GM18519 (cell line): ENCODE results near the gene PRR5L.
A peak's percentile ranks its signal among the peaks of the same experiment; 100 is the strongest.
"Not testable (repeated sequence)": the region's sequence is repeated elsewhere in the genome, so short reads cannot be mapped to it uniquely, and the experiment has no call there.

Experiments used
- ATAC-seq: cut with Tn5 transposase; IDR thresholded peaks from one replicate; pipeline ENCODE4 v1.9.1; 2021; ENCODE audit warnings: mild to moderate bottlenecking, moderate library complexity; ENCODE audit not compliant: unreplicated experiment, low FRiP score

PRR5L gene

DNA sequence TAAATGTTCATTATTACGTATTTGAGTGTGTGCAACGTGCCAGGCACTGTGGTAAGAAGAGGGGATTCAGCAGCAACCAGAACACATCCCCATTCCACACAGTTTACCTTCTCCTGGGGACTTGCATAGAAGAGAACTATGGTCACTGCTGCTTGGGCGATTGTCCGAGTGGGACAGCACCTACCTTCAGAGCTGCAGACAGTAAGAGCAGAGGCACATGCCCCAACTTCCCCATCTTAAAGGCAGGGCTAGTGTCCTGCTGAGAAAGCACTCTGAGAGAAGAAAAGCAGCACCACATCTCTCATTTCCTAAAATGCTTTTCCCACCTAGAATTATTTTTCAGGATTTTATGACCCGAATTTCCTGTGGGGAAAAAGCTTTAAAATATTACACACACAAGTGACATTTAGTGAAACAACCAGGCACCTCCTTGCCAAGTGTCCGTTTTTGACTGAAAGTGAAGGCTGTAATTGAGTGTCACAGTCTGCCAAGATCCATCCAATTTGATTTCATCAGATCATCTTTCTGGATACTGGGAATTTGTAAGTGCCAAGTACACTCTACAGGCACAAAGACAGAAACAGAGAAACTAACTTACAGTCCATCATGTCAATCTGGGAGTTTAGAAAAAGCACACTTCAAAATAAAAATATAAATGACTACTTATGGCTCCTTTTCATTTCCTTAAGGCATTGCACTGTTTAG, 189.4 kb downstream of the PRR5L start:
- ATAC-seq: no peak

DNA sequence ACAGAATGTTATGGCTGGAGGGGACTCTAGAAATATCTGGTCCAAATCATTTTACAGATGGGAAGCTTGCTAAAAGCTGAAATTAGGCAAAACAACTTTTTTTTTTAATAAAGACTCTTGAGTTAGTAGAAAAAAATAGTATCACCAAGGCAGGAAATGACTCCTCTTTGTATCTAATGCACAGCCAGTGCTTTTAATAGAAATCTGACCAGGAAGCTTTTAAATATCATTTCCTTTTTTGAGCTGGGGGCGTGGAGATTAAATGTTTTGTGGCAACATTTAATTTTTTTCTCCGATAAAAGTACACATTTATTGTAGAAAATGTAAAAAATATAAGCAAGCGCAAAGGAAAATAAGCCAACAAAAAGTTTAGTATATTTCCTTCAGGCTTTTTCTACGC, 191.5 kb downstream of the PRR5L start:
- no peak for ATAC-seq

DNA sequence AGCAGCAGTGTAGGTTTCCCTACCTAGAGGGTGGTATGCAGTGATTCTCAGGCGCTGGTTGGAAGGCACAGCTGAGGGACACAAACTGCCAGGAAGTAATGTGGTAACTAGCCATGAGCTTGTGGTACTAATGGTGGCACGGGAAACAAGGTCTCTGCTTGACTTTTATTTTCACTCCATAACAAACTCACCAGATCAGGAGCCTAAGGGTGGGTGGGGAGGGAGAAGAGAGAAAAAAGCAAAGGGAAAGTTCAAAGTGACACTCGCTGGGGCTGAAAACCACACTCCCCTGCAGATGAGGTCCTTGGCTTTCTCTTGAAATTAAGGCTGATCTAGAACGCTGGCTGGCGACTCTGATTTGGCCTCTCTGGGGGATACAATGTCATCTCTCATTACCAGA, 192.0 kb downstream of the PRR5L start:
- no peak for ATAC-seq

DNA sequence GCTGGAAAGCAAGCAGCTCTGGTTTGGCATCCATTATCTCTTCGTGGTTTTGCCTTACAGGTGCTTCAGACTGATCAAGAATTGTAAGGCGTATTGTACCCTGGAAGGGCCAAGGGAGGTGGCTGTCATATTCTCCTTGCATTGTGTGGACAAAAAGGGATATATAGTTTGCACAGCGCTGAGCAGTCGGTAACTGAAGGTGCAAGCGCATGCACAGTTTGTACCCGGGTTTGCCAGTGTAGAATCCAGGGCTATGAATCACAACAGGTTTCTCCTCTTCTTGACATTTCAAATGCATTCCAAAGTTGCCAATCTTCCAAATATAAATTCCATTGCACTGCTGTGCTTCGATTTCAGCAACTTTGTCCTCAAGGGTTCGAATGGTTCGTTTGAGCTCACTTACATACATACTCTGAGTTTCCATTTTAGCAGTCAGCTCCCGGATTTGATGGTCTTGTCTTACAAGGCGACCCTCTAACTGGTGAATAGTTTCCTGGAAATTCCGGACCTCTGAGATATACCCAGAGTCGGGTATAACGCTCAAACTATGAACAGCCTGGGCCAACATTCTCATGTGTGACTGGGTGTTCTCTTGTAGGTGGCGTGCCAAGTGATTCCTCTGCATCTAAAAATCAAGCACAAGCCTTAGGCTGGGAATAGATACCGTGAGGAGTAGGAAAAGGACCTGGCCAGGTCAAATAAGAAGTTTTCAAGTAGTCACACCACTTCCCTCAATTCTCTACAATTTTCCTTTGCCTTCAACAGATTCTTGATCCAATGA, 194.1 kb downstream of the PRR5L start:
- no peak for ATAC-seq

DNA sequence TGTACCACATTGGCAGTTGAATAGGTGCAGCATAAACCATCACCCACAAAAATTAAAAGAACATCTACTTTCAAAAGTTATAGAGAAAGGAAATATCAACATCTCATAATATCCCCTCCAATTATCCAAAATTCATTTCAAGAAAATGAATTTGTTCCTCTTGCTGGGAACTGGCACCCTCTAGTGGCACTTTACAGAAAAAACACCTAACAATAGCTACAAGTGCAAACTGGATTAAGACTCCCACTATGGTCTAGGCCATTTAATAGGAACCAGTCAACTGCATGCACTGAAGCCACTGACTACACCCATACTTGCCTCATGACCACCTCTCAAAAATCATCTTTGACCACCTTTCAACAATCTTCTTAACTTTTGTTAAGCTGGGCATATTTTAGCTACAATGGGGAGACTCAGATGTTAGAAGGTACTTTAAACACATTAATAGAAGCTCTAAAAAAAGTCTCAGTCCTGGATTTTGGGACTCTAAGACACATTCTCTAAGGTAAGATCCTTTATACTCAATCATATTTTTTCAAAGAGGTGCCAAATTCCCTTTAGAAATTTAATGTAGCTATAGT, 196.7 kb downstream of the PRR5L start:
- no peak for ATAC-seq

DNA sequence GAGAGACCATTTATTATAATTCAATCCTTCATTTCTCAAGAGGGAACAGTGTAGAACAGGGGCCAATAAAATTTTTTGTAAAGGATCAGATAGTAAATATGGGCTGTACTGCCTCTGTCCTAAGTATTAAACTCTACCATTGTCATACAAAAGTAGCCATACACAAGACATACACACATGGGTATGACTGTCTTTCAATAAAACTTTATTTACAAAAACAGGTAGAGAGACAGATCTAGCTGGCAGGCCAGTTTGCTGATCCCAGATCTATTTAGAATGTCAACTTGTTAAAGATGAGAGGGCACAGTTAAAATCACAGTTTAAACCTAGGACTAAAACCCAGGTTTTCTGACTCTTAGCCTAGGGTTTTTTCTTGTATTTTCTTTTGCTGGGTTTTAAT, 197.2 kb downstream of the PRR5L start:
- ATAC-seq: no peak

DNA sequence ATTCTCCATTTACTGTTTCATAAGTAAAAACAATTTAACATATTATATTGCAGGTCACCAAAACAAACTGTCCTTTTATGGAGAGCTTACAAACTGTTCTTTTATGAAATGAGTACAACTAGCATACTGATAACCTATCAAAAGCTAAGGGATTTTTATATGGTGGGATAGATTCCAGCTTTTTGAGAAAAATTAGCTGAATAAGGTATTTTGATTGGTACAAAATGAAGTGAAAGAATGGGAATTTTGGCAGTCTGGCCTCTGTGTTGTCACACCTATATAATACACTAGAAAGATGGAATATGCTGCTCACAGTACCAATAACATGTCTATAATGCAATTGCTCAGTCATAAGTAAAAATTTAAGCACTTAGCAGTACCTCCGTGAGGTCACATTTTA, 202.6 kb downstream of the PRR5L start:
- ATAC-seq: no peak

DNA sequence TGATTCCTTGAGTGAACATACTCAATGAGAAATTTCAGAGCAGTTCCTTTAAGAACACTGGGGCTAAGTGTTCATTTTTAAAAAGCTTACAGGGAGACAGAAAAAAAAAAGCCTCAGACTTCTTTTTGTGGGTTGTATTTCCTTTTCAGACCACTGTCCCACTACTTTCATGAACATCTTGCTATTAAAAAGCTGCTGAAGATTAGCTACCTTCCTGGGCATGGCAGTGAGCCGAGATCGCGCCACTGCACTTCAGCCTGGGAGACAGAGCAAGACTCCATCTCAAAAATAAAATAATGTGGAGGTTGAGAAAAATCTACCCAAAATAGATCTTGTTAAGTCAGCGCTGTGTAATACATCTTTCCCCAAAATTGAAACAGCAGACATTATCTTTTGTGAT, 203.2 kb downstream of the PRR5L start:
- no peak for ATAC-seq

DNA sequence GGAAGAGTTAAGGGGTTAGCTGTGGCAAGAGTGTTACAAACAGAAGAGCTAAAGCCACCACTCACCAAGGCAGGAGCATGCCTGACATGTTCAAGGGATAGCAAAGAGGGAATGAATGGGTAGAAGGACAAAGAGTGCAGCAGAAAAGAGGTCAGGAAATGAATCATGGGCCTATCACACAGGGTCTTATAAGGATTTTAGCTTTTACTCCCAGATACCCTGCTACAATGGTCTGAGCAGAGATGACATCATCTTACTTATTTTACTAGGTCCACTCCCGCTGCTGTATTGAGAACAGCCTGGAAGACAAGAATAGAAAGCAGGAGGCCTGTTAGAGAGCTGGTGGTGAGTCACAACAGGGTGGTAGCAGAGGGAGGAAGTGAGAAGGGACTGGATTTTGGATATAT, 204.2 kb downstream of the PRR5L start:
- ATAC-seq: peak; percentile 89

DNA sequence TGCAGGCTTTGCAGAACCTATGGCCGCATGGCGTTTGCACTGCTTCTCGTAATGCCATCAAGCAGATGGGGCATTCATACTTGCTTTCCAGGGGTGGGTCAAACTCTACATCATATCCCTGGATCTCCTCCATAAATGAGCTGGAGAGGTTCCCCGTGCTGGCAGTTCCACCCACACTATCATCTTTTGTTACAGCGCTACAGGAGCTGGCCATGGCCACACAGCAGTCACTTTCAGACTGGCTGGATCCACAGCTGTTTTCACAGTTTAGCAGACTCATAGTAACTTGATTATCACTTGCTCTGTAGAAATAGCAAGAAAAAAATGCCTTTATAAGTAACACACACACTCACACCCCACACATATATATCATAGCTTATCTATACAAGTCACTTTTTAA, 205.1 kb downstream of the PRR5L start:
- no peak for ATAC-seq

DNA sequence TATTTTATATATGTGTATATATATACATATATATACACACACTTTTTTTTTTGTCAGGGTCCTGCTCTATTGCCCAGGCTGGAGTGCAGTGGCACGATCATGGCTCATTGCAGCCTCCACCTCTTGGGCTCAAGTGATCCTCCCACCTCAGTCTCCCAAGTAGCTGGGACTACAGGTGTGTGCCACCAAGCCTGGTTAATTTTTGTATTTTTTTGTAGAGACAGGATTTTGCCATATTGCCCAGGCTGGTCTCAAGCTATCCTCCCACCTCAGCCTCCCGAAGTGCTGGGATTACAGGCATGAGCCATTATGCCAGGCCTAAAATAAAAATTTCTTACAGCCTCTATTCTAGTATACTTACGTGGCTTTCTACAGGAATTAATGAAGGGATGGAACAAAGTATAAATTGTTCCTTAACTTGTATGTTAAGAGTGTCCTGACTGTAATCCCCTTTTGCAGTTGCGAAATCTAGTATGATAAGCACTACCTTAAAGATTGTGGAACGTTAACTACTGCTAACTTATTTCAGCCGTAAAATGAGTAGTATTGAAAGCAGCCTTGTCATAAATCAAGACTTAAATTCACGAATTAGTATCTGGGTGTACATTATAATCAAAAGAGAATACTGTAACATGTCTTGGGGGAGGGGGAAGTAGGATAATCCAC, 211.9 kb downstream of the PRR5L start:
- no peak for ATAC-seq

DNA sequence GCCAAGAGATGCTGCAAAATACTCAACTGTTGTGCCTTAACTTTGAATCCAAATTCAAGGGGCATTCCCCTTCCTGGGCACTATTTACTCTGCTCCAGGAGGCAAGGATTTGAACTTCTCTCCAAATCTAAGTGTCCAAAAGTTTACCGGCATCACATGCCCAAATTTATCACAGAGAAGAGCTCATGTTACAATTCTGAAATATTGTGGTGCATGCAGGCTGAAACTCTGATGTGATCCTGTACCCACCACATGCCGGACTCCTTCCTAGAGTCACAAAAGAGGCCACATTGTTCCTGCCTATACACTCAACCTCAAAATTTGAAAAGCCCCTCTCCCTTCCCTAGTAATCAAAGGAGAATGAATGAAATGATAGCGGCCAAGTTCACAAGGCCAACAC, 212.7 kb downstream of the PRR5L start:
- no peak for ATAC-seq

DNA sequence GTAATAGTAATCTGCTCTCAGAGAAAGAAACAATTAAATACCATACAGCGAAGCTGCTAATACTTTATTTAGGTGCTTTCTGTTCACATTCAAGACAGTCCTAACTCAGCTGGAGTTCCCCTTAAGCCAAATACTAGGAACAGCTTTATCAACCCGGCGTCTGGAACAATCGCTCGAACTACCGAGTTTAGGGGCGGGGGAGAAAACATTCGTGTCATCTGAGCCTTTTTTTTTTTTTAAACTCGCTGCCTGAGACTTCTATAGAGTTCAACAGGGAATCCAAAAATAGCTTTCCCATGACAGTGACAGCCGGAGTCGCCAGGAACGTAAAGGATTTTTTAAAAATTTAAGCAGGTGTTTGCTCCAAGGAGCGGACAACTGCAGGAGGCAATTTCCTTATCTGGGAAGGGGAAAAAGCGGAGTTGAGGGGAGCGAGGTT, 213.1 kb downstream of the PRR5L start:
- no peak for ATAC-seq

DNA sequence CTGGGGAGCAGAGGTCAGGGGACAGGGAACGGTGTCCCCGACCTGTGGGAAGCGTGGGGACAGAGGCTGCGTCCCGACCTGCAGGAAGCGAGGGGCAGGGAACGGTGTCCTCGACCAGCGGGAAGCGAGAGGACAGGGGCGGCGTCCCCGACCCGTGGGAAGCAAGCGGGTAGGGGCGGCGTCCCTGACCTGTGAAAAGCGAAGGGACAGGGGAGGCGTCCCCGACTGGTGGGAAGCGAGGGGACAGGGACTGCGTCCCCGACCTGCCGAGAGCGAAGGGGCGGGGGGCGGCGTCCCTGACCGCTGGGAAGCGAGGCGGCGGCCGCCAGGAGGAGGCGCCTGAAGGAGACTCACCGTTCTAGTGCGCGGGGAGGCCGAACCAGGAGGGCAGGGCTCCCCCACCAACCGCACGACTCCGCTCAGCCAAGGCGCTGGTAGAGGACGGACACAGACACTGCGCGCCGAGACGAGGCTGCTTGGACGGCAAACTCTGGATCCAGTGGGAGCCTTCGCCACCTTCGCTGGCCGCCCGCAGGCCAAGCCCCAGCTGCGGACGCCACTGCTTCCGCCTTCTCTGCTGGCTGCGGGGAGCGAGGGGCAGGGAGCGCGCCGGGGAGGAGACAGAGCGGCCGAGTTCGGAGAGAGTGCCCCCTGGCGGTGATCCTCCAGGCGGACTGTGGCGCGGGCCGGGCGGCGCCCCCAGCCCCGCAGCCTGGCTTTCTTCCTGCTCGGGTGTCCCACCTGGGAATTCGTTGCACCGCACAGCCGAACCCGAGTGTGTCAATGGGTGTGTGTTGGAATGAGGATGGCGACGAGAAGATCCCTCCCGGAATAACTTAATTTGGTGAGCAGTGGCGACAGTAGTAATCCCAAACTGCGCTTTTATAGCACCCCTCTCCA, 213.9 kb downstream of the PRR5L start, which contains the start of gene TRAF6:
Gene TRAF6 (minus strand): TSS at position 579 of the 900 bp plus-strand sequence. CDS start 8,757 bp downstream, outside the sequence.
- ATAC-seq: peak; percentile 92

DNA sequence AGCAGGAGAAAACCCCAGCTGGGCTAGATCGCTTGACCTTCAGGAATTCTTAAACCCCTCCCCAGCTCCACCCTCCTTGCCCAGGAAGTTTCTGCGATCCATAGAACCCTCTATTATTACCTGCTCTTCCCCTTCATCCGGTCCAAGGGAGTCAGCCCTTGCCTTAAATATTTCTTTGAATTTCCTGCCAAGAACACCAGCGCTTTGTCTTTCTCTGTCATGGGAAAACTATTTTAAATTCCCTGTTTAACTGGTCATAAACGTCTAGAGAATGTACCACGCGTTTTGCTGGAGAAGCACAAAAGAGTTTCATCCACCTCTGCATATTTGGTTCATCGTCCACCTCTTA, 214.5 kb downstream of the PRR5L start:
- ATAC-seq: no peak

DNA sequence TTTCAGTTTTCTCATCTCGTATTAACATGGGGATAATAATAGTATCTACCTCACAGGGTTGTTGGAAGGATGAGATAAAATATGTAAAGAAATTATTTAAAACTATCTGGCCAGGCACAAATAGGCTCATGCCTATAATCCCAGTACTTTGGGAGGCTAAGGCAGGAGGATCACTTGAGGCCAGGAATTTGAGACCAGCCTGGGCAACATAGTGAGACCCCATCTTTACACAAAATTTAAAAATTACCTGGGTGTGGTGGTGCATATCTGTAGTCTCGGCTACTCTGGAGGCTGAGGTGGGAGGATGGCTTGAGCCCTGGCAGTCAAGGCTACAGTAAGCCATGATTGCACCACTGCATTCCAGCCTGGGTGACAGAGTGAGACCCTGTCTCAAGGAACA, 215.0 kb downstream of the PRR5L start:
- ATAC-seq: not testable (repeated sequence)

DNA sequence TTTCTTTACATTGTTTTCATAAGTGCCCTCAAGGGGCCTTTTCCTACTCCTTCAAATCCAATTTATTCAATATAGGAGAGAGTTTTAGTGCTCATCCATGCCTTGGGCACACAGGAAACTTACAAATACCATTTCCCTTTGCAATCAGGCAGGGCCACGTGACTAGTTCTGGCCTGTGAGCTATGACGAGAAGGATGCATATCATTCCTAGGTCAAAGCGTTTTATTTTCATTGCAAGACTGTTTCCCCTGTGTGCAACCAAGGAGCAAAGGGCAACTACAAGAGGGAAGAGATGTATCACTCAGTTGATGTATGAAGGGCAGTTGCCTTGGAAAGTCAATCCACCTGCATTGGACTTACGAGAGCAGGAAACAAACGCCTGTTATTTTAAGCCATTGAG, 215.9 kb downstream of the PRR5L start:
- no peak for ATAC-seq

DNA sequence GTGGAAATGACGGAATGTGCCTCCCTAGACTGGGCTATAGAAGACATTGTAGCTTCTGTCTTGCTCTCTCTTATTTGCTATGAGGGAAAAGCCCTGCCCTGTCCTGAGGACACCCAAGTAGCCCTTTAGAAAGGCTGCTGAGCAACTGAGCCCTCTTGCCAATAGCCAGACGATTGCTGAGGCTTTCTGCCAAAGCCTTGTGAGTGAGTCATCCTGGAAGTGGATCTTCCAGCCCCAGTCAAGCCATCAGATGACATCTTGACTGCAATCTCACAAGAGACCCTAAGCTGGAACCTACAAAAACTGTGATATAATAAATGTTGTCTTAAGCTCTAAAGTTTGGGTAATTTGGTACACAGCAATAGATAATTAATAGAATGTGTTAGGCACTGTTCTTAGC, 217.9 kb downstream of the PRR5L start:
- no peak for ATAC-seq
